HepG2 (cell line): ENCODE data around the gene CTDNEP1. TPM values are rescaled to one million over a fixed set of nuclear protein-coding genes. Genes with fewer than 3 reads are reported as not detected.

Experiments used
- ATAC-seq: fragments of 200-7000 bp; cut with Tn5 transposase; 3 replicates; pipeline ENCODE4 v1.9.1; 2020; ENCODE audit warnings: mild to moderate bottlenecking, moderate library complexity
- BruUV-seq: library from RNA; stranded (reverse); fragments of 400-500 nt; replicated peaks from 2 replicates; lab custom pipeline; 2021; lab: Mats Ljungman, UMichigan
- CTCF ChIA-PET: fragments of 300-600 bp; formaldehyde crosslinking; extraction: SDS; loops from one replicate; lab custom pipeline; 2021; ENCODE audit warnings: low total read pairs, inconsistent platforms, low intra/inter-chr PET ratio; lab: Yijun Ruan, JAX
- POLR2A ChIA-PET: fragments of 350-600 bp; sonication (Branson Sonifier 250); formaldehyde crosslinking; loops from one replicate; lab custom pipeline; 2020; ENCODE audit warnings: antibody characterized with exemption, inconsistent platforms; lab: Yijun Ruan, JAX
- DNase-seq: peaks from one replicate; pipeline ENCODE4 v3.0.0-alpha.2; 2015; ENCODE audit warnings: low spot score
- FAIRE-seq: peaks from 3 replicates; lab custom pipeline; 2011; peaks lifted over from hg19 to GRCh38; lab: Jason Lieb, UNC
- H2AFZ ChIP-seq: one replicate; pipeline ENCODE4 v1.6.1; 2011; ENCODE audit warnings: low read length, inconsistent platforms
- H3K27ac ChIP-seq: fragments of 300-600 bp; 3 replicates; pipeline ENCODE4 v1.8.0; 2011; ENCODE audit warnings: mixed run types, mild to moderate bottlenecking, mixed read lengths, low read length, inconsistent platforms; ENCODE audit not compliant: insufficient read depth; ENCODE audit errors: extremely low read length
- H3K27me3 ChIP-seq, 2 experiments: fragments of 200-600 bp in 1 of 2; 2 replicates in 1 of 2; 3 replicates in 1 of 2; pipeline versions ENCODE4 v1.6.0 to v1.8.0; 2011; ENCODE audit warnings: low read length in 2 of 2, mild to moderate bottlenecking in 2 of 2, moderate library complexity in 2 of 2, inconsistent platforms in 1 of 2; ENCODE audit not compliant: insufficient read depth in 2 of 2, control insufficient read depth in 1 of 2
- H3K36me3 ChIP-seq, 2 experiments: fragments of 200-600 bp in 1 of 2; replicated peaks in 1 of 2; 2 replicates in 1 of 2; 3 replicates in 1 of 2; pipeline versions ENCODE4 v1.5.1 to v1.8.0; 2011; ENCODE audit warnings: low read length in 2 of 2, inconsistent platforms in 1 of 2; ENCODE audit not compliant: insufficient read depth in 2 of 2, control insufficient read depth in 1 of 2
- H3K4me1 ChIP-seq: 2 replicates; pipeline ENCODE4 v1.5.1; 2012; ENCODE audit warnings: low read length, inconsistent platforms; ENCODE audit not compliant: insufficient read depth
- H3K4me2 ChIP-seq: 2 replicates; pipeline ENCODE4 v1.6.0; 2011; ENCODE audit warnings: low read depth, low read length, inconsistent platforms
- H3K4me3 ChIP-seq, 3 experiments: fragments of 200-600 bp in 1 of 3; sonication (generic), shearing (Covaris generic) in 1 of 3; replicated peaks in 1 of 3; 2 replicates each; pipeline ENCODE4 v1.5.1; 2011 to 2016; ENCODE audit warnings: low read length in 3 of 3, inconsistent platforms in 2 of 3, low read depth in 2 of 3, mild to moderate bottlenecking in 2 of 3, control low read depth in 1 of 3, mixed read lengths in 1 of 3; ENCODE audit not compliant: insufficient read depth in 1 of 3
- H3K79me2 ChIP-seq: one replicate; pipeline ENCODE4 v1.6.1; 2011; ENCODE audit warnings: low read length, inconsistent platforms; ENCODE audit not compliant: insufficient read depth
- H3K9ac ChIP-seq: 2 replicates; pipeline ENCODE4 v1.6.0; 2011; ENCODE audit warnings: mild to moderate bottlenecking, low read depth, low read length, inconsistent platforms; ENCODE audit not compliant: insufficient read depth
- H3K9me3 ChIP-seq: 2 replicates; pipeline ENCODE4 v1.5.1; 2012; ENCODE audit warnings: mild to moderate bottlenecking, low read length
- H4K20me1 ChIP-seq: 2 replicates; pipeline ENCODE4 v1.6.0; 2011; ENCODE audit warnings: inconsistent platforms, mild to moderate bottlenecking, low read length, moderate library complexity; ENCODE audit not compliant: insufficient read depth
- BORCS8-MEF2B ChIP-seq: sonication (generic); formaldehyde crosslinking; IDR thresholded peaks from 2 replicates; pipeline ENCODE4 v1.8.0; 2022; ENCODE audit warnings: mild to moderate bottlenecking, missing genetic modification reagents
- CSRNP2 ChIP-seq: sonication (generic); formaldehyde crosslinking; conservative IDR thresholded peaks from 2 replicates; pipeline ENCODE4 v1.8.0; 2022; ENCODE audit warnings: low read depth, missing genetic modification reagents
- FOXA3 ChIP-seq: IDR thresholded peaks from 2 replicates; pipeline ENCODE4 v1.6.1; 2016; ENCODE audit warnings: missing genetic modification reagents, missing compliant biosample characterization
- FOXP4 ChIP-seq: sonication (generic); formaldehyde crosslinking; IDR thresholded peaks from 2 replicates; pipeline ENCODE4 v1.4.0; 2020; ENCODE audit warnings: missing genetic modification reagents
- GTF3A ChIP-seq: sonication (generic); formaldehyde crosslinking; conservative IDR thresholded peaks from 2 replicates; pipeline ENCODE4 v1.4.0; 2020; ENCODE audit warnings: mild to moderate bottlenecking, missing genetic modification reagents
- KLF15 ChIP-seq: sonication (generic); formaldehyde crosslinking; IDR thresholded peaks from 2 replicates; pipeline ENCODE4 v1.8.1; 2023; ENCODE audit warnings: borderline replicate concordance, mild to moderate bottlenecking, inconsistent platforms, missing genetic modification reagents, mixed read lengths
- MIXL1 ChIP-seq: IDR thresholded peaks from 2 replicates; pipeline ENCODE4 v1.6.1; 2016
- PBX2 ChIP-seq: IDR thresholded peaks from 2 replicates; pipeline ENCODE4 v1.6.1; 2016; ENCODE audit warnings: control low read depth
- POLR2AphosphoS2 ChIP-seq: IDR thresholded peaks from 2 replicates; pipeline ENCODE4 v1.6.1; 2011; ENCODE audit warnings: low read depth, low read length, improper control_type of control experiment
- RELA ChIP-seq: sonication (generic); formaldehyde crosslinking; IDR thresholded peaks from 2 replicates; pipeline ENCODE4 v1.4.0; 2020; ENCODE audit warnings: missing genetic modification reagents
- WIZ ChIP-seq: sonication (generic); formaldehyde crosslinking; IDR thresholded peaks from 2 replicates; pipeline ENCODE4 v1.5.1; 2020; ENCODE audit warnings: mild to moderate bottlenecking, missing genetic modification reagents
- ZNF329 ChIP-seq: sonication (generic); formaldehyde crosslinking; IDR thresholded peaks from 2 replicates; pipeline ENCODE4 v1.9.0; 2021; ENCODE audit warnings: low read depth, mild to moderate bottlenecking, missing genetic modification reagents
- ZNF530 ChIP-seq: sonication (generic); formaldehyde crosslinking; IDR thresholded peaks from 2 replicates; pipeline ENCODE4 v1.5.0; 2020; ENCODE audit warnings: low read depth, mild to moderate bottlenecking, missing genetic modification reagents
- ZNF605 ChIP-seq: sonication (generic); formaldehyde crosslinking; IDR thresholded peaks from 2 replicates; pipeline ENCODE4 v1.8.0; 2022; ENCODE audit warnings: mild to moderate bottlenecking, missing genetic modification reagents
- WGBS: methylation state at CpG from one replicate; pipeline ENCODE4 v1.1.6; 2017; ENCODE audit warnings: low lambda C conversion rate; 5-methylcytosine and 5-hydroxymethylcytosine counted together
- in situ Hi-C: cut with HindIII; loops from 2 replicates; pipeline ENCODE4 v1.10.0; 2017; ENCODE audit warnings: low pct_unique_long_range_greater_than_20kb; ENCODE audit not compliant: extremely low pct_ligation_motif_present
- intact Hi-C: fragments of 100-400 bp; cut with micrococcal nuclease; formaldehyde crosslinking; loops from one replicate; pipeline ENCODE4 v1.10.0; 2022; ENCODE audit not compliant: unreplicated experiment
- polyA plus RNA-seq, 8 experiments: library from polyadenylated mRNA; depleted of rRNA in 3 of 8; stranded (reverse) in 7 of 8; unstranded in 1 of 8; fragments of >200 nt; fragmentation: Illumina TruSeq in 4 of 8; extraction: Trizol in 4 of 8; gene quantifications; 2 replicates each; pipeline versions ENCODE4 v1.2.1 to v1.2.3, GENCODE V29; 2011 to 2016; ENCODE audit warnings: low read depth in 4 of 8, missing spikeins in 1 of 8, mixed read lengths in 1 of 8; ENCODE audit not compliant: insufficient read depth in 1 of 8
- total RNA-seq, 5 experiments: library from RNA; depleted of rRNA; stranded (reverse); fragments of >200 nt; fragmentation: Illumina TruSeq; extraction: Trizol; gene quantifications; 2 replicates each; pipeline ENCODE4 v1.2.3, GENCODE V29; 2016; ENCODE audit warnings: low read depth in 1 of 5
- TF ChIP-seq, protein P1 (sequence below): sonication (generic); formaldehyde crosslinking; IDR thresholded peaks from 2 replicates; pipeline ENCODE4 v1.9.0; 2021; ENCODE audit warnings: mild to moderate bottlenecking, missing genetic modification reagents

CTDNEP1 gene
- total and polyA plus RNA-seq, 2 of the 13 experiments (the other 11 are each of a cell fraction or from before 2014, with no cell fraction given), result 19.8 to 118 TPM

- no peak overlapping the region for H3K27ac ChIP-seq
- FAIRE-seq, result no peak
- TF ChIP-seq KLF15 (CRISPR knock-in tag), result no peak
- TF ChIP-seq RELA (CRISPR knock-in tag), result no peak
- TF ChIP-seq, protein P1, sequence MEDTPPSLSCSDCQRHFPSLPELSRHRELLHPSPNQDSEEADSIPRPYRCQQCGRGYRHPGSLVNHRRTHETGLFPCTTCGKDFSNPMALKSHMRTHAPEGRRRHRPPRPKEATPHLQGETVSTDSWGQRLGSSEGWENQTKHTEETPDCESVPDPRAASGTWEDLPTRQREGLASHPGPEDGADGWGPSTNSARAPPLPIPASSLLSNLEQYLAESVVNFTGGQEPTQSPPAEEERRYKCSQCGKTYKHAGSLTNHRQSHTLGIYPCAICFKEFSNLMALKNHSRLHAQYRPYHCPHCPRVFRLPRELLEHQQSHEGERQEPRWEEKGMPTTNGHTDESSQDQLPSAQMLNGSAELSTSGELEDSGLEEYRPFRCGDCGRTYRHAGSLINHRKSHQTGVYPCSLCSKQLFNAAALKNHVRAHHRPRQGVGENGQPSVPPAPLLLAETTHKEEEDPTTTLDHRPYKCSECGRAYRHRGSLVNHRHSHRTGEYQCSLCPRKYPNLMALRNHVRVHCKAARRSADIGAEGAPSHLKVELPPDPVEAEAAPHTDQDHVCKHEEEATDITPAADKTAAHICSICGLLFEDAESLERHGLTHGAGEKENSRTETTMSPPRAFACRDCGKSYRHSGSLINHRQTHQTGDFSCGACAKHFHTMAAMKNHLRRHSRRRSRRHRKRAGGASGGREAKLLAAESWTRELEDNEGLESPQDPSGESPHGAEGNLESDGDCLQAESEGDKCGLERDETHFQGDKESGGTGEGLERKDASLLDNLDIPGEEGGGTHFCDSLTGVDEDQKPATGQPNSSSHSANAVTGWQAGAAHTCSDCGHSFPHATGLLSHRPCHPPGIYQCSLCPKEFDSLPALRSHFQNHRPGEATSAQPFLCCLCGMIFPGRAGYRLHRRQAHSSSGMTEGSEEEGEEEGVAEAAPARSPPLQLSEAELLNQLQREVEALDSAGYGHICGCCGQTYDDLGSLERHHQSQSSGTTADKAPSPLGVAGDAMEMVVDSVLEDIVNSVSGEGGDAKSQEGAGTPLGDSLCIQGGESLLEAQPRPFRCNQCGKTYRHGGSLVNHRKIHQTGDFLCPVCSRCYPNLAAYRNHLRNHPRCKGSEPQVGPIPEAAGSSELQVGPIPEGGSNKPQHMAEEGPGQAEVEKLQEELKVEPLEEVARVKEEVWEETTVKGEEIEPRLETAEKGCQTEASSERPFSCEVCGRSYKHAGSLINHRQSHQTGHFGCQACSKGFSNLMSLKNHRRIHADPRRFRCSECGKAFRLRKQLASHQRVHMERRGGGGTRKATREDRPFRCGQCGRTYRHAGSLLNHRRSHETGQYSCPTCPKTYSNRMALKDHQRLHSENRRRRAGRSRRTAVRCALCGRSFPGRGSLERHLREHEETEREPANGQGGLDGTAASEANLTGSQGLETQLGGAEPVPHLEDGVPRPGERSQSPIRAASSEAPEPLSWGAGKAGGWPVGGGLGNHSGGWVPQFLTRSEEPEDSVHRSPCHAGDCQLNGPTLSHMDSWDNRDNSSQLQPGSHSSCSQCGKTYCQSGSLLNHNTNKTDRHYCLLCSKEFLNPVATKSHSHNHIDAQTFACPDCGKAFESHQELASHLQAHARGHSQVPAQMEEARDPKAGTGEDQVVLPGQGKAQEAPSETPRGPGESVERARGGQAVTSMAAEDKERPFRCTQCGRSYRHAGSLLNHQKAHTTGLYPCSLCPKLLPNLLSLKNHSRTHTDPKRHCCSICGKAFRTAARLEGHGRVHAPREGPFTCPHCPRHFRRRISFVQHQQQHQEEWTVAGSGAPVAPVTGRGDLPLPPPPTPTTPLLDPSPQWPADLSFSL (CRISPR knock-in tag), result no peak
- no peak for TF ChIP-seq MIXL1
- TF ChIP-seq CSRNP2 (CRISPR knock-in tag), result no peak
- TF ChIP-seq FOXP4 (CRISPR knock-in tag), result no peak
- no peak for TF ChIP-seq ZNF605 (CRISPR knock-in tag)
- no peak for TF ChIP-seq PBX2 (CRISPR knock-in tag)
- no peak for TF ChIP-seq FOXA3 (CRISPR knock-in tag)
- TF ChIP-seq WIZ (CRISPR knock-in tag), result no peak
- TF ChIP-seq ZNF329, result no peak
- TF ChIP-seq POLR2AphosphoS2, result no peak
- TF ChIP-seq ZNF530 (CRISPR knock-in tag), result no peak
- no peak for TF ChIP-seq BORCS8-MEF2B (CRISPR knock-in tag)
- no peak for TF ChIP-seq GTF3A
These were observed 3.0 kb upstream of the CTDNEP1 start for GRCh38 chr17:7254511-7254910.

More at GRCh38 chr17:7254511-7254910, 3.0 kb upstream of the CTDNEP1 start:
- Histone ChIP-seq H3K4me2 (no peak overlapping the region), H3K4me3 (no peak overlapping the region), H3K79me2 (peaks cover 33% of the 10 kb centered on the region), H2AFZ (no peak overlapping the region), H3K9me3 (no peaks in the 10 kb centered on the region), H3K9ac (no peak overlapping the region), H3K27me3 (peaks cover 0 to 2% of the 10 kb centered on the region in 2 experiments; a peak in 1 of 5 replicates), H3K4me1 (peaks cover 51% of the 10 kb centered on the region), H4K20me1 (no peaks in the 10 kb centered on the region), H3K36me3 (peaks cover 8 to 13% of the 10 kb centered on the region in 2 experiments; a peak in 4 of 5 replicates)
- no peak for DNase-seq
- 97% methylated on average over 4 of the region's 4 CpGs for WGBS
- no peak for ATAC-seq
- CTCF ChIA-PET, result no interaction called here
- in situ Hi-C loops (no loop called here), intact Hi-C loops (no loop called here)
- BruUV-seq, result no TSS peak
- POLR2A ChIA-PET, result interaction anchor here (0.7 kb wide), 2 partner anchors 9 to 27 kb away, joined by 3 read pairs; partner anchors contain the start of gene SLC2A4
